Measurements from ENCODE around the gene ESPN. TPM values are rescaled to one million over a fixed set of nuclear protein-coding genes. Genes with fewer than 3 reads are reported as not detected.
A peak's percentile ranks its signal among the peaks of the same experiment; 100 is the strongest.

ESPN gene
- total and polyA plus RNA-seq, 2 of the 8 experiments (the other 6 are each of a cell fraction or from before 2014, with no cell fraction given) = 5.2 to 16.3 TPM

DNA sequence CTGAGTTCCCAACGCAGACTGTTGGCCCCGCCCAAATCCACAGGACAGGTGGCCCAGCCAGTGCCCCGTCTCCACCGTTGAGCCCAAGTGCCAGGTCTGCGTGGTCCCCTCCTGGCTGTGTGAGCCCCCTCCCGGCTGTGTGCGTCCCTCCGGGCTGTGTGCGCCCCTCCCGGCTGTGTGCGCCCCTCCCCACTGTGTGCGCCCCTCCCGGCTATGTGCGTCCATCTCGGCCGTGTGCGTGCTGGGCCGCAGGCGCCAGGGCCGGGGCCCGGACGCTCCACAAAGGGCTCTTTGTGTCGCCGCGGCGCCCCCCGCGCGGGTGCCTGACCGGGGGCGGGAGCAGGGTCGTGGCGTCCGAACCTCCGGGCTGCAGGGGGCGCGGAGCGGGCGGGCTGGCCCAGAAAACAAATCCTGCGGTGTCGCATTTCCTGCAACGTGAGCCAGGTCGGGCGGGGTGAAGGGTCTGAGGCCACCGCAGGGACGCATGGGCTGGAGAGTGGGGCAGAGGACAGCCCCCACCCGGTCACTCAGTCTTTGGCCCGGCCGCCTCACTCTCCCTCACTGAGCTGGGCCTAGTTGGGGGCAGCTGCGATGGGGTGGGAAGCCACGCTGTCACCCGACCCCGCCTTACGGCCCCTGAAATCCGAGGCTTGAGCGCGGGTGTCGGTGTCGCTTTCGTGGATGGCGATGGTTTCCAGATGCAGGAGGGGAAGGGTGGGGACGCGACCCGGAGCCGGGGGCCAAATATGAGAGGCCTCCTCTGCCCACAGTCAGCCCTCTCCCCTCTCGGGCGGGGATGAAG is 22.6 kb downstream of the ESPN start (continued):
- TF ChIP-seq, protein P1, sequence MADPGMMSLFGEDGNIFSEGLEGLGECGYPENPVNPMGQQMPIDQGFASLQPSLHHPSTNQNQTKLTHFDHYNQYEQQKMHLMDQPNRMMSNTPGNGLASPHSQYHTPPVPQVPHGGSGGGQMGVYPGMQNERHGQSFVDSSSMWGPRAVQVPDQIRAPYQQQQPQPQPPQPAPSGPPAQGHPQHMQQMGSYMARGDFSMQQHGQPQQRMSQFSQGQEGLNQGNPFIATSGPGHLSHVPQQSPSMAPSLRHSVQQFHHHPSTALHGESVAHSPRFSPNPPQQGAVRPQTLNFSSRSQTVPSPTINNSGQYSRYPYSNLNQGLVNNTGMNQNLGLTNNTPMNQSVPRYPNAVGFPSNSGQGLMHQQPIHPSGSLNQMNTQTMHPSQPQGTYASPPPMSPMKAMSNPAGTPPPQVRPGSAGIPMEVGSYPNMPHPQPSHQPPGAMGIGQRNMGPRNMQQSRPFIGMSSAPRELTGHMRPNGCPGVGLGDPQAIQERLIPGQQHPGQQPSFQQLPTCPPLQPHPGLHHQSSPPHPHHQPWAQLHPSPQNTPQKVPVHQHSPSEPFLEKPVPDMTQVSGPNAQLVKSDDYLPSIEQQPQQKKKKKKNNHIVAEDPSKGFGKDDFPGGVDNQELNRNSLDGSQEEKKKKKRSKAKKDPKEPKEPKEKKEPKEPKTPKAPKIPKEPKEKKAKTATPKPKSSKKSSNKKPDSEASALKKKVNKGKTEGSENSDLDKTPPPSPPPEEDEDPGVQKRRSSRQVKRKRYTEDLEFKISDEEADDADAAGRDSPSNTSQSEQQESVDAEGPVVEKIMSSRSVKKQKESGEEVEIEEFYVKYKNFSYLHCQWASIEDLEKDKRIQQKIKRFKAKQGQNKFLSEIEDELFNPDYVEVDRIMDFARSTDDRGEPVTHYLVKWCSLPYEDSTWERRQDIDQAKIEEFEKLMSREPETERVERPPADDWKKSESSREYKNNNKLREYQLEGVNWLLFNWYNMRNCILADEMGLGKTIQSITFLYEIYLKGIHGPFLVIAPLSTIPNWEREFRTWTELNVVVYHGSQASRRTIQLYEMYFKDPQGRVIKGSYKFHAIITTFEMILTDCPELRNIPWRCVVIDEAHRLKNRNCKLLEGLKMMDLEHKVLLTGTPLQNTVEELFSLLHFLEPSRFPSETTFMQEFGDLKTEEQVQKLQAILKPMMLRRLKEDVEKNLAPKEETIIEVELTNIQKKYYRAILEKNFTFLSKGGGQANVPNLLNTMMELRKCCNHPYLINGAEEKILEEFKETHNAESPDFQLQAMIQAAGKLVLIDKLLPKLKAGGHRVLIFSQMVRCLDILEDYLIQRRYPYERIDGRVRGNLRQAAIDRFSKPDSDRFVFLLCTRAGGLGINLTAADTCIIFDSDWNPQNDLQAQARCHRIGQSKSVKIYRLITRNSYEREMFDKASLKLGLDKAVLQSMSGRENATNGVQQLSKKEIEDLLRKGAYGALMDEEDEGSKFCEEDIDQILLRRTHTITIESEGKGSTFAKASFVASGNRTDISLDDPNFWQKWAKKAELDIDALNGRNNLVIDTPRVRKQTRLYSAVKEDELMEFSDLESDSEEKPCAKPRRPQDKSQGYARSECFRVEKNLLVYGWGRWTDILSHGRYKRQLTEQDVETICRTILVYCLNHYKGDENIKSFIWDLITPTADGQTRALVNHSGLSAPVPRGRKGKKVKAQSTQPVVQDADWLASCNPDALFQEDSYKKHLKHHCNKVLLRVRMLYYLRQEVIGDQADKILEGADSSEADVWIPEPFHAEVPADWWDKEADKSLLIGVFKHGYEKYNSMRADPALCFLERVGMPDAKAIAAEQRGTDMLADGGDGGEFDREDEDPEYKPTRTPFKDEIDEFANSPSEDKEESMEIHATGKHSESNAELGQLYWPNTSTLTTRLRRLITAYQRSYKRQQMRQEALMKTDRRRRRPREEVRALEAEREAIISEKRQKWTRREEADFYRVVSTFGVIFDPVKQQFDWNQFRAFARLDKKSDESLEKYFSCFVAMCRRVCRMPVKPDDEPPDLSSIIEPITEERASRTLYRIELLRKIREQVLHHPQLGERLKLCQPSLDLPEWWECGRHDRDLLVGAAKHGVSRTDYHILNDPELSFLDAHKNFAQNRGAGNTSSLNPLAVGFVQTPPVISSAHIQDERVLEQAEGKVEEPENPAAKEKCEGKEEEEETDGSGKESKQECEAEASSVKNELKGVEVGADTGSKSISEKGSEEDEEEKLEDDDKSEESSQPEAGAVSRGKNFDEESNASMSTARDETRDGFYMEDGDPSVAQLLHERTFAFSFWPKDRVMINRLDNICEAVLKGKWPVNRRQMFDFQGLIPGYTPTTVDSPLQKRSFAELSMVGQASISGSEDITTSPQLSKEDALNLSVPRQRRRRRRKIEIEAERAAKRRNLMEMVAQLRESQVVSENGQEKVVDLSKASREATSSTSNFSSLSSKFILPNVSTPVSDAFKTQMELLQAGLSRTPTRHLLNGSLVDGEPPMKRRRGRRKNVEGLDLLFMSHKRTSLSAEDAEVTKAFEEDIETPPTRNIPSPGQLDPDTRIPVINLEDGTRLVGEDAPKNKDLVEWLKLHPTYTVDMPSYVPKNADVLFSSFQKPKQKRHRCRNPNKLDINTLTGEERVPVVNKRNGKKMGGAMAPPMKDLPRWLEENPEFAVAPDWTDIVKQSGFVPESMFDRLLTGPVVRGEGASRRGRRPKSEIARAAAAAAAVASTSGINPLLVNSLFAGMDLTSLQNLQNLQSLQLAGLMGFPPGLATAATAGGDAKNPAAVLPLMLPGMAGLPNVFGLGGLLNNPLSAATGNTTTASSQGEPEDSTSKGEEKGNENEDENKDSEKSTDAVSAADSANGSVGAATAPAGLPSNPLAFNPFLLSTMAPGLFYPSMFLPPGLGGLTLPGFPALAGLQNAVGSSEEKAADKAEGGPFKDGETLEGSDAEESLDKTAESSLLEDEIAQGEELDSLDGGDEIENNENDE (IDR thresholded peaks at IDR 0.05; ENCODE audit: insufficient replicate concordance, low read length) = no peak
- TF ChIP-seq TBP (IDR thresholded peaks at IDR 0.05; ENCODE audit: low read depth, low read length) (no peak), KDM1A (IDR thresholded peaks at IDR 0.05; ENCODE audit: borderline replicate concordance, low read length) (no peak)
- TF ChIP-seq, protein P2, sequence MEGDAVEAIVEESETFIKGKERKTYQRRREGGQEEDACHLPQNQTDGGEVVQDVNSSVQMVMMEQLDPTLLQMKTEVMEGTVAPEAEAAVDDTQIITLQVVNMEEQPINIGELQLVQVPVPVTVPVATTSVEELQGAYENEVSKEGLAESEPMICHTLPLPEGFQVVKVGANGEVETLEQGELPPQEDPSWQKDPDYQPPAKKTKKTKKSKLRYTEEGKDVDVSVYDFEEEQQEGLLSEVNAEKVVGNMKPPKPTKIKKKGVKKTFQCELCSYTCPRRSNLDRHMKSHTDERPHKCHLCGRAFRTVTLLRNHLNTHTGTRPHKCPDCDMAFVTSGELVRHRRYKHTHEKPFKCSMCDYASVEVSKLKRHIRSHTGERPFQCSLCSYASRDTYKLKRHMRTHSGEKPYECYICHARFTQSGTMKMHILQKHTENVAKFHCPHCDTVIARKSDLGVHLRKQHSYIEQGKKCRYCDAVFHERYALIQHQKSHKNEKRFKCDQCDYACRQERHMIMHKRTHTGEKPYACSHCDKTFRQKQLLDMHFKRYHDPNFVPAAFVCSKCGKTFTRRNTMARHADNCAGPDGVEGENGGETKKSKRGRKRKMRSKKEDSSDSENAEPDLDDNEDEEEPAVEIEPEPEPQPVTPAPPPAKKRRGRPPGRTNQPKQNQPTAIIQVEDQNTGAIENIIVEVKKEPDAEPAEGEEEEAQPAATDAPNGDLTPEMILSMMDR (IDR thresholded peaks at IDR 0.05; ENCODE audit: control extremely low read depth in 1 of 3, insufficient read depth in 1 of 3, low read depth in 1 of 3, low read length in 3 of 3) = peak in 1 of 3 experiments; percentile 23; a peak in 2 of 4 replicates

Data from H1 (cell line).